ENCODE data around the gene FAM72C.
"Not testable (repeated sequence)": the region's sequence is repeated elsewhere in the genome, so short reads cannot be mapped to it uniquely, and the experiment has no call there.

FAM72C gene

GRCh38 chr1:143971924-143972700, at the start of gene FAM72C:
Gene FAM72C (minus strand): TSS chr1:143971986. CDS start chr1:143971141, 845 bp downstream.
- H3K36me3 ChIP-seq (ENCODE audit: control insufficient read depth in 2 of 2, insufficient read depth in 1 of 2, low read length in 2 of 2); H3K27ac ChIP-seq (ENCODE audit: extremely low read depth, low read depth, low read length); H3K9me3 ChIP-seq (ENCODE audit: control insufficient read depth, insufficient read depth, low read depth, low read length); H3K4me1 ChIP-seq (ENCODE audit: control insufficient read depth, insufficient read depth, low read length); H3K4me3 ChIP-seq (ENCODE audit: low read depth, low read length); POLR2A ChIA-PET; CTCF ChIA-PET: not testable (repeated sequence)

- H3K36me3 ChIP-seq (ENCODE audit: control insufficient read depth in 2 of 2, insufficient read depth in 1 of 2, low read length in 2 of 2); H3K27ac ChIP-seq (ENCODE audit: extremely low read depth, low read depth, low read length); H3K9me3 ChIP-seq (ENCODE audit: control insufficient read depth, insufficient read depth, low read depth, low read length); CTCF ChIA-PET; H3K4me1 ChIP-seq (ENCODE audit: control insufficient read depth, insufficient read depth, low read length); POLR2A ChIA-PET; H3K4me3 ChIP-seq (ENCODE audit: low read depth, low read length): not testable (repeated sequence)
These were observed 48.4 kb upstream of the FAM72C start for GRCh38 chr1:144020001-144020738.

- H3K36me3 ChIP-seq (ENCODE audit: control insufficient read depth in 2 of 2, insufficient read depth in 1 of 2, low read length in 2 of 2); H3K9me3 ChIP-seq (ENCODE audit: control insufficient read depth, insufficient read depth, low read depth, low read length); POLR2A ChIA-PET; H3K27ac ChIP-seq (ENCODE audit: extremely low read depth, low read depth, low read length); H3K4me3 ChIP-seq (ENCODE audit: low read depth, low read length); CTCF ChIA-PET; H3K4me1 ChIP-seq (ENCODE audit: control insufficient read depth, insufficient read depth, low read length): not testable (repeated sequence)
These were observed 47.3 kb upstream of the FAM72C start for GRCh38 chr1:144019101-144019500.

DNA sequence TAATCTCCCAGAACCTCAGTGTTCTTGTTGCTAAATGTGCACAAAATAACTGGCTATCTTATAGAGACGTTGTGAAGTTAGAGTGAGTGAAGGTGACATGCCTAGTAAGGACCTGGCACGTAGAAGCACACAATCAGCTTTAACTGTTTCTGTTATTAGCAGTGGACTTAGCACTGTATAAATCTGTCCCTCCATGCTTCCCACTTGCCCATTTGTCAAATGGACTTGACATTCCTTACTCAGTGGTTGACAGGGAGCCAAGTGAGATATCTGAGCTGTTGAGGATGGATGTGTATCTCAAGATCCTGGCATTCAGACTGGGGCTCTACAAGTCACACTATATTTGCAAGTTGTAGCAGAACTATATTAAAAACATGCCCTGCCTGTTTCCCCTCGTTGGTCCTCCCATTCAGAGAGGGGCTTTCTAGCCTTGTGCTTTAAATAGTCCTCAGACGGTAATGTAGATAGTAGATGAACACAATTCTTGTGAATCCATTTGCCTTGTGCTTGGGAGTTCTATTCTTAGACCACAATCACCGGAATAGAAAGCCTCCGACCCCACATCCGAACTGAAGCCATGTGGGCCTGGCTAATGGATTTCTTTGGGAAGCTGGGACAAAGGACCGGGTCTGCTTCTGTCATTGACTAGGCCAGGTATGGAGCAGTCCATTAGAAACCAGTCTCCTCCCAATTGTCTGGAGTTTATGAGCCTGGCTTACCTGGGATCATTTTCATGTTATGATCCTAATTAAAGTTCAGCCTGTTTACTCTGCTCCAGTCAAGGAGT, 43.6 kb upstream of the FAM72C start:
- H3K36me3 ChIP-seq (ENCODE audit: control insufficient read depth in 2 of 2, insufficient read depth in 1 of 2, low read length in 2 of 2); H3K27ac ChIP-seq (ENCODE audit: extremely low read depth, low read depth, low read length); H3K4me1 ChIP-seq (ENCODE audit: control insufficient read depth, insufficient read depth, low read length); H3K4me3 ChIP-seq (ENCODE audit: low read depth, low read length); CTCF ChIA-PET; POLR2A ChIA-PET; H3K9me3 ChIP-seq (ENCODE audit: control insufficient read depth, insufficient read depth, low read depth, low read length): not testable (repeated sequence)

DNA sequence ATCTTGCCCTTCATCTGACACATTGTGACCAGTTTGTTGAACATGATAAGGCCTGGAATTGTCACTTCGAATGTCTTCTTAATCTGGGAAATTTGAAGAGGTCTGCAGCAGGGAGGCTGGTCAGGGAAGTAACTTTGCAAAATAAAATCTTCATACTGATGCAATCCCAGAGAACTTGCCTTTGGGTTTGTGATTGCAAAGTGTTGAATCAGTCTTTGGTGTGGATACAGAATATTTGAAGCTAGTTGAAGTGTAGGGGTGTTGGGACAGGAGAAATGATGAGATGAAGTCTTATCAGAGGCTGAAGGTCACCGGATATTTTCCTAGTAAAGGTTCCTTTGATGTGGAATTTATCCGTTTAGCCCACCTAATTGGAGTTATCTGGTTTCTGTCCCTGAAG, 42.7 kb upstream of the FAM72C start:
- H3K36me3 ChIP-seq (ENCODE audit: control insufficient read depth in 2 of 2, insufficient read depth in 1 of 2, low read length in 2 of 2); H3K4me3 ChIP-seq (ENCODE audit: low read depth, low read length); POLR2A ChIA-PET; H3K9me3 ChIP-seq (ENCODE audit: control insufficient read depth, insufficient read depth, low read depth, low read length); CTCF ChIA-PET; H3K27ac ChIP-seq (ENCODE audit: extremely low read depth, low read depth, low read length); H3K4me1 ChIP-seq (ENCODE audit: control insufficient read depth, insufficient read depth, low read length): not testable (repeated sequence)

GRCh38 chr1:144014121-144014520, 42.3 kb upstream of the FAM72C start:
- H3K4me1 ChIP-seq (ENCODE audit: control insufficient read depth, insufficient read depth, low read length); POLR2A ChIA-PET; H3K36me3 ChIP-seq (ENCODE audit: control insufficient read depth in 2 of 2, insufficient read depth in 1 of 2, low read length in 2 of 2); H3K4me3 ChIP-seq (ENCODE audit: low read depth, low read length); H3K9me3 ChIP-seq (ENCODE audit: control insufficient read depth, insufficient read depth, low read depth, low read length); CTCF ChIA-PET; H3K27ac ChIP-seq (ENCODE audit: extremely low read depth, low read depth, low read length): not testable (repeated sequence)

DNA sequence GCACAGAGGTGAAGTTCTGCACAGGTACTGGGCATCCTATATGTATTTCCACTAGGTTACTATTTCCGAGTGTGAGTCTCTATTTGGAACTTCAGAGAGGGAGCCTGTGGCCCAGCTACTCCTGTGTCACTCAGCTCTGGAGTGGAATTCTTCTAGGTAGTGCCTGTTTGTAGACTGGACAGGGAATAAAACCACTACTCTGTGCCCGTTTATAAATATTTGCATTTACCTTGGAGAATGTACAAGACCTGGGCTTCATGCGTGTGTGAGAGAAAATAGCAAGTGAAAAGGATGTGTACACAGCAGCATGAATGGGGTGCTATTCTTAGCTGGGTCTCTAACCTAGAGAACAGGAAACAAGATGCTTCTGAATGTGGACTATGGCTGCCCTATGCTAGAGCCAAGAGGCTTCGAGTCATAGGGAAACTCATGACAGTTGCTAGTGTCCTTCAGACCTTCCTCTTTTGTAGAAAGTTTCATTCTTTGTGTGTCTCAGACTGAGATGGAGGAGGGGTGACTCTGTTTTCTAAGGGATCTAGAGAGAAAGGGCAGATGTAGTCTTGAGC, 40.5 kb upstream of the FAM72C start:
- H3K4me1 ChIP-seq (ENCODE audit: control insufficient read depth, insufficient read depth, low read length); H3K27ac ChIP-seq (ENCODE audit: extremely low read depth, low read depth, low read length); H3K9me3 ChIP-seq (ENCODE audit: control insufficient read depth, insufficient read depth, low read depth, low read length); CTCF ChIA-PET; H3K36me3 ChIP-seq (ENCODE audit: control insufficient read depth in 2 of 2, insufficient read depth in 1 of 2, low read length in 2 of 2); H3K4me3 ChIP-seq (ENCODE audit: low read depth, low read length); POLR2A ChIA-PET: not testable (repeated sequence)

GRCh38 chr1:144009410-144009809, 37.6 kb upstream of the FAM72C start:
- H3K27ac ChIP-seq (ENCODE audit: extremely low read depth, low read depth, low read length); H3K4me1 ChIP-seq (ENCODE audit: control insufficient read depth, insufficient read depth, low read length); H3K9me3 ChIP-seq (ENCODE audit: control insufficient read depth, insufficient read depth, low read depth, low read length); H3K4me3 ChIP-seq (ENCODE audit: low read depth, low read length); H3K36me3 ChIP-seq (ENCODE audit: control insufficient read depth in 2 of 2, insufficient read depth in 1 of 2, low read length in 2 of 2); CTCF ChIA-PET; POLR2A ChIA-PET: not testable (repeated sequence)

- H3K27ac ChIP-seq (ENCODE audit: extremely low read depth, low read depth, low read length); H3K4me3 ChIP-seq (ENCODE audit: low read depth, low read length); CTCF ChIA-PET; POLR2A ChIA-PET; H3K4me1 ChIP-seq (ENCODE audit: control insufficient read depth, insufficient read depth, low read length); H3K36me3 ChIP-seq (ENCODE audit: control insufficient read depth in 2 of 2, insufficient read depth in 1 of 2, low read length in 2 of 2); H3K9me3 ChIP-seq (ENCODE audit: control insufficient read depth, insufficient read depth, low read depth, low read length): not testable (repeated sequence)
These were observed 32.5 kb upstream of the FAM72C start for GRCh38 chr1:144004259-144004658.

DNA sequence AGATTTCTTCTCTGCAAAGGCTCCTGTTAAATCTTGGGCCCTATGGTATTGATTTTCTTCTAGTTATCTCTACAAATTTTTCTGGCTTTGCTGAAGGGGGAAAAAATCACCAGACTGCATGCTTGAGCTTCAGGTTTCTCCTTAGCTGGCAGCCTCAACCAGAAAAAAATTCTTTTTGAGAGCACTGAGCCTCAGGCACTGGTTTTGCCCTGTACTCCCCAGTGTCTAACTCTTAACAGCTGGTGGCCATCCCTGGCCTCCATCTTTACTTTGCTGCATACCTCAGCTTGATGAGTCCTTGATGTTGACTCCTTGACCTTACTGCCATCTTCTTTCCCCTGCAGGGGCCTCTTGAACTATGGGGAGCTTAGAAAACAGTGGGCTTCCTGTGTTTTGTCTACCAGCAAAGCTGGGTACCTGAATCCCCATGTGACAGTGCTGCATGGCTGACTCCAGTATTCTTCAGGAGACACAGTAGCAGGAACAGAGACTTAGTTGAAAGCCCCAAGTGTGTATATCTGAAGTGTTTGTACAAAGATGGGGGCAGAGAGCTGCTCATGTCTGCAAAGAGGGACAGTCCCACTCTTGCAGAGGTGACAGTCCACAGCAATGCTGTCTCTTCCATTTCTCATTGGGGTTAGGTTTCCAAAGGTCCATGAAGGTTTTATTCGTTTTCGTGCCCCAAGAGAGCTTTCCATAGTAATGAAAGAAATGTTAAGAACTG, 31.7 kb upstream of the FAM72C start:
- CTCF ChIA-PET; H3K27ac ChIP-seq (ENCODE audit: extremely low read depth, low read depth, low read length); H3K4me3 ChIP-seq (ENCODE audit: low read depth, low read length); H3K4me1 ChIP-seq (ENCODE audit: control insufficient read depth, insufficient read depth, low read length); H3K9me3 ChIP-seq (ENCODE audit: control insufficient read depth, insufficient read depth, low read depth, low read length); POLR2A ChIA-PET; H3K36me3 ChIP-seq (ENCODE audit: control insufficient read depth in 2 of 2, insufficient read depth in 1 of 2, low read length in 2 of 2): not testable (repeated sequence)
